Activated T-helper 1 cell treated with Interleukin-2 at 50 U/mL for 16 hours (primary cell): ENCODE measurements around the gene LRP1.

Source experiments
- DNase-seq: peaks from one replicate; pipeline ENCODE4 v3.0.0-alpha.2; 2020; ENCODE audit warnings: low read depth

LRP1 gene

DNA sequence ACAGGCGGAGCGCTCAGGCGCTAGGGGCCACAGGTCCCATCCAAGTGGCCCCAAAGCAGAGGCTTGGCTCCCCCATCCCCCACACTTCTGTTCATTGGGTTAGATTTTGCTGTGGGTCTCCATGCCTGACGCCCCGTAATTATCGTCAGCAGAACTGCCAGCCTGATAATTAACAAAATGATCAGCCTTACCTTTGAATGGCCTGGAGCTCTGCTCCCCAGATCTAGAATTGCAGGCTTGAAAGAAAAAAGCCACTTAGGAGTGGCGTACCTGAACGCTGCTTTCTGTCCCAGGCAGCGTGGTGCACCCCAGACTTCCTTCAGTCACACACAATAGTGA lies 47.8 kb downstream of the LRP1 start:
- no peak for DNase-seq

DNA sequence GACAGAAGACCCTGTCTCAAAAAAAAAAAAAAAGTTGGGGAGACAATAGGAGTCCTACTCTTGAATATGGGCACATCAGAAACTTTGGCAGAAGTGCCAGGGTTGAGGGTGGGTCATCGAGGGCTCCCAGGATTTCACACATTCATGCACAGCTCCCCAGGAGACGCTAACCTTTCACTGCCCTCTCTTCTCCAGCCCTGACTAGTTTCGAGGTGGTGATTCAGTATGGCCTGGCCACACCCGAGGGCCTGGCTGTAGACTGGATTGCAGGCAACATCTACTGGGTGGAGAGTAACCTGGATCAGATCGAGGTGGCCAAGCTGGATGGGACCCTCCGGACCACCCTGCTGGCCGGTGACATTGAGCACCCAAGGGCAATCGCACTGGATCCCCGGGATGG lies 48.6 kb downstream of the LRP1 start:
- DNase-seq, result no peak

DNA sequence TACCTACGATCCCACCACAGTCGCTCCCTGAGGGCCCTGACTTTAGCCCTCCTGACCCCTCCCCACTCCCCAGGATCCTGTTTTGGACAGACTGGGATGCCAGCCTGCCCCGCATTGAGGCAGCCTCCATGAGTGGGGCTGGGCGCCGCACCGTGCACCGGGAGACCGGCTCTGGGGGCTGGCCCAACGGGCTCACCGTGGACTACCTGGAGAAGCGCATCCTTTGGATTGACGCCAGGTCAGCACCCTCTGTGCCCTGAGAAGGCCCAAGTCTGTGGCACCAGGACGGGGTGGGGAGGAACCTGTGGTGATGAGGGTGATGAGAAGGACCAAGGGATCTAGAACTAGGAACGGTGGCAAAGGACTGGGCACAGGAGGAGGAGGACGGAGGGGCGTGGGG lies 49.1 kb downstream of the LRP1 start:
- DNase-seq, result no peak

DNA sequence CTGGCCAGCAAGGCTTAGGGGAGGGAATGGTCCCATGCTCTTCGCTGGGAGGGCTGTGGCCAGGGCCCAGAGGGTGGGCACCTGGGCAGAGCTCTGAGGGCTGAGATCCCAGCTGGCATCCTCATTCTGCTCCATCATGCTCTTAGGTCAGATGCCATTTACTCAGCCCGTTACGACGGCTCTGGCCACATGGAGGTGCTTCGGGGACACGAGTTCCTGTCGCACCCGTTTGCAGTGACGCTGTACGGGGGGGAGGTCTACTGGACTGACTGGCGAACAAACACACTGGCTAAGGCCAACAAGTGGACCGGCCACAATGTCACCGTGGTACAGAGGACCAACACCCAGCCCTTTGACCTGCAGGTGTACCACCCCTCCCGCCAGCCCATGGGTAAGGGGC lies 49.9 kb downstream of the LRP1 start:
- no peak for DNase-seq

DNA sequence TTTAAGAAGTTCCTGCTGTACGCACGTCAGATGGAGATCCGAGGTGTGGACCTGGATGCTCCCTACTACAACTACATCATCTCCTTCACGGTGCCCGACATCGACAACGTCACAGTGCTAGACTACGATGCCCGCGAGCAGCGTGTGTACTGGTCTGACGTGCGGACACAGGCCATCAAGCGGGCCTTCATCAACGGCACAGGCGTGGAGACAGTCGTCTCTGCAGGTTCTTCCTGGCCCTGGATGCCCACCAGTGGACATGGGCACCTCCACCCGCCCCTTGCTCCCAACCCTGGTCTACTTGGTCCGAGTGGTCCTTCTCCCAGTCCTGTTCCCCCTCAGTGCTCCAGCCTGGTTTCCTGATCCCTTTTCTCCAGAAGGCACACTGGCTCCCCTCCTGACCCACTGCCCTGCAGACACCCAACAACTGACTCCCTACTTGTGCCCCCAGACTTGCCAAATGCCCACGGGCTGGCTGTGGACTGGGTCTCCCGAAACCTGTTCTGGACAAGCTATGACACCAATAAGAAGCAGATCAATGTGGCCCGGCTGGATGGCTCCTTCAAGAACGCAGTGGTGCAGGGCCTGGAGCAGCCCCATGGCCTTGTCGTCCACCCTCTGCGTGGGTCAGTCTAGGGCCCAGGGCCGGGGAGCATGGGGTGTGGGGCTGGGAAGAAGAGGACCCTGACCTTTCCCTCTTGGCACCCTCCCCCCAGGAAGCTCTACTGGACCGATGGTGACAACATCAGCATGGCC lies 51.2 kb downstream of the LRP1 start:
- no peak for DNase-seq

DNA sequence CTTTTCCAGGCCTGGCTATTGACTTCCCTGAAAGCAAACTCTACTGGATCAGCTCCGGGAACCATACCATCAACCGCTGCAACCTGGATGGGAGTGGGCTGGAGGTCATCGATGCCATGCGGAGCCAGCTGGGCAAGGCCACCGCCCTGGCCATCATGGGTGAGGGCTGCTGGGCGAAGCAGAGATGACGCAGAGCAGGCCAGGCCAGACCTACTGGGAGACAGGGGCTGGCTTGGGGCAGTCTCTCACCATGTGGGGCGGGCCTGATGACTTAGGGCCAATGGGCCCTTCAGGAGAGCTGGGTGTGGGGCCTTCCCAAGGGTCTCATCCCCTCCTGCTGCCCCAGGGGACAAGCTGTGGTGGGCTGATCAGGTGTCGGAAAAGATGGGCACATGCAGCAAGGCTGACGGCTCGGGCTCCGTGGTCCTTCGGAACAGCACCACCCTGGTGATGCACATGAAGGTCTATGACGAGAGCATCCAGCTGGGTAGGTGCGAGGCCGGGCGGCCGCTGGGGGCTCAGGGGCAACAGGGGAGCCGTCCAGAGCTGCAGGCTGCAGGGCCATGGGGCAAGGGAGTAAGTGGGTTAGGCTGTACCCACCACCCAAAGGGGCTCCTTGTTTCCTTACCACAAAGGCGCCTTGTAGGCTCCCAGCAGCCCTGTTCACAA lies 52.2 kb downstream of the LRP1 start:
- DNase-seq, result no peak

DNA sequence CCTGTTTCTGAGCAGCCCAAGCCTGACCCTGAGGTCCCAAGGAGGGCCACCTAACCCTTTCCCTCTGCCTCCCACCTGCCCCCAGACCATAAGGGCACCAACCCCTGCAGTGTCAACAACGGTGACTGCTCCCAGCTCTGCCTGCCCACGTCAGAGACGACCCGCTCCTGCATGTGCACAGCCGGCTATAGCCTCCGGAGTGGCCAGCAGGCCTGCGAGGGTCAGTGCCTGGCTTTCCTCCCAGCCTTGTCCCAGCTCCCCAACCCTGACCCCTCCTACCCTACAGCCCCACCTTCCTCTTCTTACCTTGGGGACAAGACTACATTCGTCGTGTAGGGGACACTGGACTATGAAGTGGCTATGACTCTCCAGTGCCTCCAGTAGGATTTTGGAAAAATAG lies 52.8 kb downstream of the LRP1 start:
- no peak for DNase-seq

DNA sequence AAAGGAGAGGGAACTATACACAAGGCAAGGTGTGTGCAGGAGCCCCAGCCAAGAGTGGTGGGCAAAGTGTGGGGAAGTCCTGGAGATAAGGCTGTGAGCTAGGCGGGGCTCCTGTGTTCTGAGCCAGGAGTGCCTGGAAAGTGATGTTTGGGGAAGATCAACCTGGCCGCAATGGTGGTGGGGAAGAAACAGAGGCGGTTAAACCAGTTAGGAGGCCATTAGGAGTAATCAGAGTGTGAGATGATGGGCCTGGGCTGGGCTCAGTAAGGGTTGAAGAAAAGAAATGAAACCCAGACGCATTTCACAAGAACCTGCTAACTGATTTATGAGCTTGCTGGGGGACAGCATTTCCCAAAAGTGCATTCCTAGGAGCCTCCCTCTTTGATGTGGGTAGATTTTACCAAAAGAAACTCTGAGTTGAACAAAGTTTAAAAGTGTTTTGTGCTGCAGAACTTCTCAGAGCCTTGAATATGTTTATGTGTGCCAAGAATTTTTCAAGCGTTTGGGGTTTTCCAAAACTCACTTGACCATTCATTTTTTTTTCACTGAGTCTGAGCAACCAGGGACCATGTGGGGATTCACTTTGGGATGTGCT lies 53.4 kb downstream of the LRP1 start:
- DNase-seq, result no peak

DNA sequence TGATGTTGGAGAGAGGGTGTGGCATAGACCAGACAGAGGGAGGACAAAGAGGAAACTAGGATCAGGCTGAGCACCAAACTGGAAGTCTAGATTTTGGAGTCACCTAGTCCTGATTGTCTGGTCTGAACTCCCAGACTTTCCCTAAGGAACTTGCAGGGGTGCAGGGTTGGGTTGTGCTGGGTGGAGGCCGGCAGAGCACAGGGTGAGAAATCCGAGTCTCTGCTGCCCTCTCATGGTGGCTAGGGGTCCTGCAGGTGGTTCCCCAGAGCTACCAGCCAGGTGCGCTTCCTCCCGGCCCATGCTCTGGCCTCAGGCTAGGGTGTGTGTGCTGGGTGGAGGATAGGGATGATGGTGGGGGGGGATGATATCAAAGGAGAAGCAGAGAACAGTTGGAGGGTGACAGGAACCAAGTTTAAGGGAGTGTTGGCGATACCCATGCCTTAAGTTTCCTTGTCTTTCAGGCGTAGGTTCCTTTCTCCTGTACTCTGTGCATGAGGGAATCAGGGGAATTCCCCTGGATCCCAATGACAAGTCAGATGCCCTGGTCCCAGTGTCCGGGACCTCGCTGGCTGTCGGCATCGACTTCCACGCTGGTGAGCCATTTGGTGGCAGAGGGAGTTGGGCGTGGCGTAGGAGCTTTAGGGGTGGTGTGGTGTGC lies 54.8 kb downstream of the LRP1 start:
- DNase-seq, result peak; percentile 63

DNA sequence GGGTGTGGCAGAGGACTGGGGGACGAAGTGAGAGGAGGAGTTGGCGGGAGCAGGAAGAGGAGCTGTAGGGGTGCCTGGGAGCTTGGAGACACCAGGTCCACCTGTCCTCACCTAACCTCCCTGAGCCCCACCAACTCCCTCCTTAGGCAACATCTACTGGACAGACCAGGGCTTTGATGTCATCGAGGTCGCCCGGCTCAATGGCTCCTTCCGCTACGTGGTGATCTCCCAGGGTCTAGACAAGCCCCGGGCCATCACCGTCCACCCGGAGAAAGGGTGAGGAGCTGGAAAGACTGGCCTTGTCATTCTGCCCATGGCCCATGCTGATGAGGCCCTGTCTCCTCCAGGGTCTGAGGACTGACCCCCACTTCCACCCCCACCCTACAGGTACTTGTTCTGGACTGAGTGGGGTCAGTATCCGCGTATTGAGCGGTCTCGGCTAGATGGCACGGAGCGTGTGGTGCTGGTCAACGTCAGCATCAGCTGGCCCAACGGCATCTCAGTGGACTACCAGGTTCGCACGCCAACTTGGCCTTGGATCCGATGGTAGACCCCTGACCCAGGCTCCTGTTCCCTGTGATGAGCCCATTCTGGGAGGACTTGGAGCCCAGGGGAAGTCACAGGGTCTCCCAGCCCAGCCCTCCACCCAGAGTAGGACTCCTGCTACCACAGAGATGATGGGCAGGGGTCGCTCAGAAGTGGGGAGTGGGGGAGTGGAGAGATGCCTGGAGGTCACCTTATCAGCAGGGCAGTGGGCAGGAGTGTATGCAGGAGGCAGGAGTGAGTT lies 55.8 kb downstream of the LRP1 start:
- DNase-seq, result no peak

DNA sequence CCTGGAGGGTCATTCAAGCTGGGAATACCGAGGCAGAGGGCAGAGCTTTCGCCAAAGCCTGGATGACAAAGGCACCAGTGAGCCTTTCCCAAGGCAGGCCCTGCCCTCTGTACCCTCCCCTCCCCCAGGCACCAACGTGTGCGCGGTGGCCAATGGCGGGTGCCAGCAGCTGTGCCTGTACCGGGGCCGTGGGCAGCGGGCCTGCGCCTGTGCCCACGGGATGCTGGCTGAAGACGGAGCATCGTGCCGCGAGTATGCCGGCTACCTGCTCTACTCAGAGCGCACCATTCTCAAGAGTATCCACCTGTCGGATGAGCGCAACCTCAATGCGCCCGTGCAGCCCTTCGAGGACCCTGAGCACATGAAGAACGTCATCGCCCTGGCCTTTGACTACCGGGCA lies 57.1 kb downstream of the LRP1 start:
- DNase-seq, result no peak

DNA sequence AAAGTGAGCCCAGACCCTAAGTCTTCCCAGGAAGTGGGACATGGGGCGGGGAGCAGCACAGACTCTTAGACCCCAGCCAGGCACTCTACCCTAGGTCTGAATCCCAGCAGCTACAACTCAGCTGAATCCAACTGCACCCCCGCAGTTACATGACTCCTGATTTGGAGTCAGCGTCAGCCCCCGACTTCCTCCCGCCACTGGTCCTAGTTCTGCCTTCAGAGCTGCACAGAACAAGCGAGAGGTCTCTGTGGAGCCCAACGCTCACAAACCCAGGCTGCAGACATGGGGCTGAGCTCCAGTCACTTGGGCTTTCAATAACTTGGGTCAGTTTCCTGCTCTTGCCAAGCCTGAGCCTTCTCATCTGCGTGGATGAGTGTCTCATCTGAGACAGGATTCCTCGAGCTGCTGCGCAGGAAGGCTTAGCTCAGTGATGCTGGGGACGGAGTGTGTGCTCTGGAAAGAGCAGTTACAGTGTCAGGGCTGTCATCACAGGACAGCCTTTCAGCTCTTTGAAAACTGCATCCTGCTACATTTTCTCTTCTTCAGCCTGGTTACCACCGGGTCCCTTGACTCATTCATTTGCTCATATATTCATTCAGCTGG lies 57.7 kb downstream of the LRP1 start:
- DNase-seq, result no peak

DNA sequence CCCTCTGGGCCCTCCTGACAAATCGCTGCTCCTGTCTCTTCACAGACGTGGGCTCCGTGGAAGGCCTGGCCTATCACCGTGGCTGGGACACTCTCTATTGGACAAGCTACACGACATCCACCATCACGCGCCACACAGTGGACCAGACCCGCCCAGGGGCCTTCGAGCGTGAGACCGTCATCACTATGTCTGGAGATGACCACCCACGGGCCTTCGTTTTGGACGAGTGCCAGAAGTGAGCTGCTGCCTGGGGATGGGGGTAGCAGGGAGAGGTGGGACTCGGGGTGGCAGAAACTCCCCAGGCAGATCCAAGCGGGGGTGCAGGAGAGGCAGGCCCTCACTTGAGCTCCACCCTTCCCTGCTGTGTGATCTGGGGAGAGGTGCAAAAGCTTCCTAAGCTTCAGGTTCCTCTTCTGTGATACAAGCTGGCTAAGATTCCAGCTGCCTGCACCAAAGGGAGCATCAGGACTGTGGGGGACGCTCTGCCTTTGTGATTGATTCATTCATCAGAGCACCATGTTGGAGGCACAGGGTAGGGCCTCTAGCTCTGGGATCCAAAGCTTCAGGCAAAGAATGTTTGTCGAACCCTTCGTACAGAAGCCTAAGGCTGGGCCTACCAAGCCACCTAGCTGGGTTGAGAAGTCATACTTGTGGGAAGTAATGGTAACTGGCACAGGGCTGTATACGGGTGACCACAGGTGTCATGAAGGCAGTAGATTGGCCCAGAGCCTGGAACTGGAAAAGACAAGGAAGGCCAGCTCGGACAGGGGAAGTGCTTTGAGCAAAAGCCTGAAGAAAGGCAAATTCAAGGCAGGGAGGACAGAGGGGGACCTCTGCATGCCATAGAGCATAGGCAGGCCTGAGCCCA lies 59.2 kb downstream of the LRP1 start:
- DNase-seq, result no peak

DNA sequence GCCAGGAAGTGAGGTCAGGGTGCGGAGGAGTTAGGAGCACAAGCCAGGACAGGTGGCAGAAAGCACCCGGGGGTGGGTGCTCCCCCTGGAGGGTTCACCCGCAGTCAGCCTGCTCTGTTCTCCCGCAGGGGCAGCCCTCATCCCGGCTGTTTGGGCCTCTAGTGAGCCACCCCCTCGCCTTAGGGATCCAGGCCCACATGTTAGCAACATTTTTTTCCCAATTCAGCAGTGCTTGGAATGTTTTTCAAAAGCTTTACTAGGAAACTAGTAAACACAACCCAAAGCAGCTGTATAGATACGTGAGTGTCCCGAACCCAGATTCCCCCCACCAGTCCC lies 59.8 kb downstream of the LRP1 start:
- DNase-seq, result no peak

DNA sequence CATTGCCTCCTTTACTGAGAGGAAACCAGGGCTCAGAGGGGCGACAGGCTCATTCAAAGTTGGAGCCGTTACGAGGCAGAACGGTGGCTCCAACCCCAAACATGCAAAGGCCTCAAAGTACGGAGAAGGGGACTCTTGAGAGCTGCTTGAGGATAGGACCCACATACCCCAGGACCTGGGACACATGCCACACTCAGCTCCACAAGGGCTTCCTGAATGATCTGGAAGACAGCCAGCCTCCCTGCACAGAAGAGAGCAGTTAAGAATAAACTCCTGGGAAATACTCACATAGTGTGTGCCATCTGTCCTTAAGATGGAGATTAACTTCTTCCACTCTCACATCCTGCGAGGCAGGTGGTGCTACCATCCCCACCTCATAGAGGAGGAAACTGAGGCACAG lies 61.8 kb downstream of the LRP1 start:
- no peak for DNase-seq

DNA sequence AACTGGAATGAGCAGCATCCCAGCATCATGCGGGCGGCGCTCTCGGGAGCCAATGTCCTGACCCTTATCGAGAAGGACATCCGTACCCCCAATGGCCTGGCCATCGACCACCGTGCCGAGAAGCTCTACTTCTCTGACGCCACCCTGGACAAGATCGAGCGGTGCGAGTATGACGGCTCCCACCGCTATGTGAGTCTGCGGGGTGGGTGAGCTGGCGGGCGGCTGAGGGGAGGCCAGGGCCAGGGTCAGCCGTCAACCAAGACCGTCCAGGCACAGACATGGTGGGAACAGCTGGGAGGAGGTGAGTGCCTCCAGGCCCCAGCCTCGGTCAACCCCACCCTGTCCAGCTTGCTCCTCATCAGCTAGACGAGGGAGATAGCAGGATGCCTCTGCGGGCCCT lies 62.5 kb downstream of the LRP1 start:
- no peak for DNase-seq

DNA sequence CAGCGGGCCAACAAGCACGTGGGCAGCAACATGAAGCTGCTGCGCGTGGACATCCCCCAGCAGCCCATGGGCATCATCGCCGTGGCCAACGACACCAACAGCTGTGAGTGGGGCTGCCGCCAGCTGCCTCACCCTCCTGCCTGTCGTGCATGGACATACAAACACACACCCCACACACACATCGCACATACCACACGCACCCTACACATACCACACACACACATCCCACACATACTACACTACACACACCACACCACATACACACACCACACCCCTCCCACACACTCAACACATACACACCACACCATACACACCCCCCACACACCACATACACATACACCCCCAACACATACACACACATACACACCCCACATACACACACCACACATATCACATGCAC lies 63.1 kb downstream of the LRP1 start:
- no peak for DNase-seq

DNA sequence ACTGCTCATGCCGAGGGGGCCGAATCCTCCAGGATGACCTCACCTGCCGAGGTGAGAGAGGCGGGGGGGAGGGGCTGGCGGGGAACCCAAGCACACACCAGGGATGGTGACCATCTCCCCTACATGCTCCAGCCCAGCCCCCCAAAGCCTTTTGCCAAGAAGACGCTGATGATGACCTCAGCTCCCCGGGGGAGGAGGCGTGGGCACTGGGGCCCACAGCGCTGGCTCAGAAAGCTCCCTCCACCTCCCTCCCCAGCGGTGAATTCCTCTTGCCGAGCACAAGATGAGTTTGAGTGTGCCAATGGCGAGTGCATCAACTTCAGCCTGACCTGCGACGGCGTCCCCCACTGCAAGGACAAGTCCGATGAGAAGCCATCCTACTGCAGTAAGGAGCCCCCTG lies 64.6 kb downstream of the LRP1 start:
- DNase-seq, result no peak

DNA sequence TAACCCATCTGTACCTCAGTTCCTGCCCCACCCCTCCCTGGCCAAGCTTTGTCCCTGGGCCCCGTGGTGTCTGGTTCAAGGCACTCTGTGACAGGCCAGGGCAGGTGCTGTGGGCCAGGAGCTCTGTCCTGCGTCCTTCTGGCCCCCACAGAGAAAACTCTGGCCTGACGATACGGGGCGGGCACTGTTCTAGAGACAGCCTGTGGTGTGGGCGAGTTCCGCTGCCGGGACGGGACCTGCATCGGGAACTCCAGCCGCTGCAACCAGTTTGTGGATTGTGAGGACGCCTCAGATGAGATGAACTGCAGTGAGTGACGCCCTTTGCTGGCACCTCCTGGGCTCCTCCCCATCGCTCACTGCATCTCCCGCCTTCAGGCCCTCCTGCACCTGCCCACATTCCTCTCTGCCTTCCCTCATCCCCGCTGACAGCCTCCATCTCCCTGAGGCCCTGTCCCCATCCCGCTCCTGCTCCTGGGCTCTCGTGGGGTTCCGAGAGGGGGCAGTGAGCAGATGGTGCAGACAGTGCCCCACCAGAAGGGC lies 65.5 kb downstream of the LRP1 start:
- DNase-seq, result no peak

DNA sequence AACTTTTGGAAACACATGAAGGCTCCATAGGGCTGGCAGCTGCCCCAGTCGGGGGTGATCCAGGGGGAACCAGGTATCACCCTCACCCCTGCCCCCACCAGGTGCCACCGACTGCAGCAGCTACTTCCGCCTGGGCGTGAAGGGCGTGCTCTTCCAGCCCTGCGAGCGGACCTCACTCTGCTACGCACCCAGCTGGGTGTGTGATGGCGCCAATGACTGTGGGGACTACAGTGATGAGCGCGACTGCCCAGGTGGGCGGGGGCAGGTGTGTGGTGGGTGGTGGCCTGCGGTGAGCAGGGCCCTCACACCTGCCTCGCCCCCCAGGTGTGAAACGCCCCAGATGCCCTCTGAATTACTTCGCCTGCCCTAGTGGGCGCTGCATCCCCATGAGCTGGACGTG lies 66.0 kb downstream of the LRP1 start:
- DNase-seq, result no peak

DNA sequence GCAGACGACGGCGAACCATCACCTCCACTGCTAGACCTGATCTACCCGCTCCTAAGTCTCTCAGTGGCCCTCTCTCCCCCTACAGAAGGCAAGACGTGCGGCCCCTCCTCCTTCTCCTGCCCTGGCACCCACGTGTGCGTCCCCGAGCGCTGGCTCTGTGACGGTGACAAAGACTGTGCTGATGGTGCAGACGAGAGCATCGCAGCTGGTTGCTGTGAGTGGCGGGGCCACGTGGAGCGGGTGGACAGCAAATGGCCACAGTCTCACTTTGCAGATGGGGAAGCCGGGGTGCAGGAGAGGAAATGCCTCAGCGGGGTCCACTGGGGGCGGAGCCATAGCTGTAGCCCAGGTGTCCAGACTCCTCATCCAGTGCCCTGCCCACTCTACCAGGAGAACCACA lies 66.9 kb downstream of the LRP1 start:
- DNase-seq, result no peak
